GM19099 (cell line): Measurements from ENCODE around the gene NXN.

Source experiments
- POLR2A ChIP-seq: IDR thresholded peaks from 3 replicates; pipeline ENCODE4 v1.6.1; 2011; ENCODE audit warnings: low read depth; ENCODE audit not compliant: insufficient read length; ENCODE audit errors: extremely low read depth

The NXN gene

DNA sequence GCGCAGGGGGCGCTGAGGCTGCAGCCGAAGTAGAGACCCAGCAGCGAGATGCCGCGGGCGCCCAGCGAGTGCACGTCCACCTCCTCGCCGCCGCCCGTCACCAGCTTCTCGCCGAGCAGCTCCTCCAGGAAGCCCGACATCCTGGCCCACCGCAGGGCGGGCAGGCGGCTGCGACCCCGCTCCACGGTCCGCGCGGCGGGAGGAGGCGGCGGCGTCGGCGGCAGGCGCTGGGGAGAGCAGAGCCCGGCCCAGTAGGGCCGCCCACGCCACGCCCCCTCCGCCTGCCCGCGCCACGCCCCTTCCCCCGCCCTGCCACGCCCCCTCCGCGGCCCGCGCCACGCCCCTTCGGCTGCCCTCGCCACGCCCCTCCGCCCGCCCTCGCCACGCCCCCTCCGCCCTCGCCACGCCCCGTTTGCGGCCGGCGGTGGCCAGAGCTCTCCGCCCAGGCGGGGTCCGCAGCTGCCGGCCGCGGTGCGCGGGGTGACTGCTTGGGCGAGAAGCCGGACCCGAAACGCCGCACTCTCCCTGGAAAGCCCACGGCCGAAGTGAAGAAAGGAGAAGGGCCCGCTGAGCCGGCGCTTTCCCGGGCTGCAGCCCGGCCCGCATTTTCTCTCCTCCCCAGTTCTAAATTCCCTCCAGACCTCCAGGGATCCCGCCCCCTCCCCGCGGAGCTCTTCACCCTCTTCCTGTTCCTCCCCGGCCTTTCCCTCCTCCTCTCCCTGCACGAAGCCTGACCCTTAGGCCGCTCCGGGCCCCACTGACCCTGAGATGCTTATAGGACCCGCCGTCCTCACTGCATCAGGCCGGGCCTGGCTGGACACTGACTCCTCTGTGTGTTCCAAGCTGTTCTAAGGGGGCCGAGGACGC lies at the start of gene NXN:
NXN (minus strand) TSS at position 238 of the 867 bp plus-strand sequence.
- no peak for TF ChIP-seq POLR2A

DNA sequence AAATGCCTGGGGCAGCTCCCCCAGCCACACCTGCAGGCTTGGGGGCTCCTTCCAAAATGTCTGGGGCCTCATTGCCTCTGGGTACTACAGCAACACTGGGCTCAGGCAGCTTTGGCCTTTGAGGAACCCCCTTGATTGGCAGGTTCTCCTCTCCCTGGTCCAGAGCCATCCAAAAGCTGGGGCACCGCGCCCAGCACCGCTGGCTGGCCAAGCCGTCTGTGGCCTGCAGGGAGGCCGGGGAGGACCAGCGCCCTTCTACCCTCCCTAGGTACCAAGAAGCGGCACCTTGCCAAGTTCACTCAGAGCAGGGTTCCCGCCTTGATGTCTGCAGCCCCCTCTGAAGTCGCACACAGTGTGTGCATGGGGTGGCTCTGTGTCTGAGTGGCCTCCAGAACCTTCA lies 47.5 kb upstream of the NXN start:
- no peak for TF ChIP-seq POLR2A

DNA sequence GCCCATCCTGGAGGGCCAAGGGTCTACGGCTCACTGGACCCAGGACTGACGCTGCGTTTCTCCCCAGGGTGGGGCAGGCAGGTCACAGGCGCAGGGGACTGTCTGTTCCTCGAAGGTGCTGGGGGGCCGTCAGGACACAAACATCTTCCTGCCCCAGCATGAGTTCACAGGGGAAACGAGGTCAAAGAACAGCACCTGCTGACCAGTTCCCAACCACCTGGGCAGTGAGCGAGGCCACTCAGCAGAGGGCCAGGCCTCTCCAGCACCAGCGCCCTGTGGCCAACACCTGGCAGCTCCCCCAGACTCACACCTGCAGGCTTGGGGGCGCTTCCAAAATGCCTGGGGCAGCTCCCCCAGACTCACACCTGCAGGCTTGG lies 47.0 kb upstream of the NXN start:
- no peak for TF ChIP-seq POLR2A

DNA sequence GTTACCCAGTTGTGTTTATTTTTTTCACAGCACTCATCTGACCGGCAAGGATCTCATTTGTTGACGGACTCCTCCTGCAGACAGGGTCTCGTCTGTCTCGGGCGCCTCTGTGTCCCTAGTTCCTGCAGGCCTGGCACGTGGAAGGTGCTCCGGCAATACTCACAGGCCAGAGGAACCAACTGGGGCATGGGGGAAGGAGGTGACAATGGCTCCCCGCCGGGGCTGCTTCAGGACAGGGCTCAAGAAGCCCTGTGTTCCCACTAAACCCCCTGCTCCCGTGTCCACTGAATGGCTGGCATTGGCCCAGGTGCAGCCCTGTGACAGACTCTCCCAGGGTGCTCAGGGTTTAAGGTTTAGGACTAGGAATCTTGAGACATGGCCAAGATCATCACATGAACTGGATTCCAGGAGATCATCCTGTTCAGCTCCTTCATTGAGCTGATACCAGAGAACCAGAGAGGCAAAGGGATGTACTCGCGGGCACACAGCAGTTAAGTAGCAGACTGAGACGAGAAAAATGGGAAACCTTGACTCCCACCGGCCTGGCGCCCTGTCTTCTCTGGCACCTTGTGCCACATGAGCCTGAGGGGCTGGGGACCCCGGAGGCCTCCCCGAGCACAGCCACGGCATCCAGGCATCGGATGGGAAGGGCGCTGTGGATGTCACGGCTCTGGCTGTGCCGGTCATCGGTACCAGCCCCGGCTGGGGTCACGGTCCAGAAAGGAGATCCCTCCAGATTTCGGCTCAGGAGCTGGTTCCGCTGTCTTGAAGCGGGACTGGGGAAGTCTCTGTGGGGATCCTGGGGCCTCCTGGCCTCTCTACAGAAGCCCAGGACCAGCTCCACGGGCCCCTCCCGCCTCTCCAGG lies 46.4 kb upstream of the NXN start:
- no peak for TF ChIP-seq POLR2A

DNA sequence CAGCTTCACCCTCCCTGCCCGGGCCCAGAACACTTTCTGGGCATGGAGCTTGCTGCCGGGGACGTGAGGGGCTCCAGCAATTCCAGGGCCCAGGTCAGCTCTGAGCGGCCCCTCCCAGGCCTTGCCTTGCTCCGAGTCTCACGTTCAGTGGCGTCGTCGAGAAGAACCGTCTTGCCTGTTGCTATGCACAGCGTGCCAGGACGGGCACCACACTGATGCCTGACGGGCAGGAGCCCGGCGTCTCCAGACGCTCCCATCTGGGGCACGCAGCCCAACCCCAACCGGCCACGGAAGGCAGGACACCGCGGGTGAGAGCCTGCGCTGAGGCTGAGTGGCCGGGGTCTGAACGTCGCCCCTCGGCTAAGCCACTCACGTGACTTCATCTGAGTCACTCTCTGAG lies 44.5 kb upstream of the NXN start:
- no peak for TF ChIP-seq POLR2A

- no peak for TF ChIP-seq POLR2A
These were observed 42.9 kb upstream of the NXN start for GRCh38 chr17:1022278-1023024.

GRCh38 chr17:1021147-1021546 lies 41.6 kb upstream of the NXN start:
- no peak for TF ChIP-seq POLR2A

DNA sequence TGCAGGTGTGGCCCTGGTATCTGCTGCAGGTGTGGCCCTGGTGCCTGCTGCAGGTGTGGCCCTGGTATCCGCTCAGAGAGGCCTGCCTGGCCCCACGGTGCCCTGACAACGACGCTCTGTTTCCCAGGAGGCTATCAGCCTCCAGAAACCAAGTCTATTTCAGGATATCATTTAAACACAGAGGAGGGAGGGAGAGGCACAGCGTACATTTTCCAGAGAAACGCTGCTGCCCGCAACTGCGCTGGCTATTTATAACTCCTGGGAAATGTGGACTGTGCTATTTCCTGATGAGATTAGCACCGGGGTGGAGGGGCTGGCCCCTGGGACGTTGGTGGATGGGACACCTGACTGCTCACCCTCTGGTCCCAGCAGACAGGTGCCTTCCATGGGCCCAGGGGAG lies 39.9 kb upstream of the NXN start:
- no peak for TF ChIP-seq POLR2A

DNA sequence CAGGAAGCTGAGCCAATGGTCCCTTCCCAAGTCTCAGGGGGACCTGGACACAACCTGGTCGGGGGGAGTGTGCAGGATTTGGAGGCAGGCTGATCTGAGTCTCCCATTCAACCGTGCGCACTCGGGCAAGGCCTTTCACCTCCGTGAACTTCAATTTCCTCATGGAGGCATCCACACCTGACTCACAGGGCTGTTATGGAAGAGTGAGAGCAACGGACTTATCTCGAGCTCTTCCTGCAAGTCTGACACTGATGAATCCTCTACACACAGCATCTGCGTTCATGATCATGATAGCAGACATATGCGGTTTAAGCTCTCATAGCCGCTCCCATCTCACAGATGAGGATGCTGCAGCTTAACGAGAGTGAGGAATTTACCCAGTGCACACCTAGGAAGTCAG lies 39.0 kb upstream of the NXN start:
- no peak for TF ChIP-seq POLR2A

GRCh38 chr17:1013729-1014090 lies 34.1 kb upstream of the NXN start:
- TF ChIP-seq POLR2A, result no peak

- no peak for TF ChIP-seq POLR2A
These were observed 33.5 kb upstream of the NXN start for GRCh38 chr17:1012823-1013728.

- no peak for TF ChIP-seq POLR2A
These were observed 32.5 kb upstream of the NXN start for GRCh38 chr17:1011760-1012735.

DNA sequence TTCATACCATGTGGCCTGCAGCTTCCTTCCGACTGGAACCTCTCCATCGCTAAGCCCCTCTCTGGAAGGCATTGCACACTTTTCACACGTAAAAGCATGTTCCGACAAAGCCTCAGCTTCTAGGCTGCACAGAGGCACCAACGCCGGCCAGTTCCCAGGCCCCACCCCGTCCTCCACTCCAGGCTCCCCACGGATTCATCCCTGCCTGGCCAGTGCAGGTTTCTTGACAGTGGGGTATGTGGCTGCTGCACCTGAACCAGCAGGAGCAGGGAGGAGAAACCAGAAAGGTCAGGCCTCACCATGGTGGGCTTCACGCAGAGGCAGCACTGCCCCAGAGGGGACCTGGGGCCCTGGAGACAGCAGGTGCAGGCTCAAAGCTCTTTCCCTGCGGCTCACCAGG lies 31.6 kb upstream of the NXN start:
- no peak for TF ChIP-seq POLR2A
